GM19328 (cell line): Measurements from ENCODE around the gene ZNF599.
A peak's percentile ranks its signal among the peaks of the same experiment; 100 is the strongest.

Experiments used
- ATAC-seq: cut with Tn5 transposase; IDR thresholded peaks from one replicate; pipeline ENCODE4 v1.9.1; 2021; ENCODE audit warnings: mild to moderate bottlenecking, moderate library complexity; ENCODE audit not compliant: unreplicated experiment

ZNF599 gene

GRCh38 chr19:34744896-34745690 is 27.9 kb downstream of the ZNF599 start:
- no peak for ATAC-seq

GRCh38 chr19:34734537-34735103 is 38.4 kb downstream of the ZNF599 start:
- no peak for ATAC-seq

- peak; percentile 78 for ATAC-seq
These were observed 39.1 kb downstream of the ZNF599 start, which contains the start of gene ZNF181 for GRCh38 chr19:34733746-34734536. ZNF181 (plus strand) TSS chr19:34734243; CDS start chr19:34735038, 795 bp downstream.

- no peak for ATAC-seq
These were observed 39.7 kb downstream of the ZNF599 start for GRCh38 chr19:34733266-34733745.

- no peak for ATAC-seq
These were observed 40.3 kb downstream of the ZNF599 start for GRCh38 chr19:34732612-34733211.

- ATAC-seq, result no peak
These were observed 41.1 kb downstream of the ZNF599 start for GRCh38 chr19:34731964-34732363.

GRCh38 chr19:34731019-34731829 is 41.8 kb downstream of the ZNF599 start:
- ATAC-seq, result no peak

GRCh38 chr19:34725400-34725799 is 47.6 kb downstream of the ZNF599 start:
- no peak for ATAC-seq

GRCh38 chr19:34722353-34722752 is 50.7 kb downstream of the ZNF599 start:
- no peak for ATAC-seq

GRCh38 chr19:34715357-34715756 is 57.7 kb downstream of the ZNF599 start:
- ATAC-seq, result no peak

GRCh38 chr19:34713262-34713637 is 59.8 kb downstream of the ZNF599 start:
- no peak for ATAC-seq

- ATAC-seq, result no peak
These were observed 60.4 kb downstream of the ZNF599 start for GRCh38 chr19:34712395-34713261.

GRCh38 chr19:34711890-34712289 is 61.1 kb downstream of the ZNF599 start:
- ATAC-seq, result no peak
